GM19438 (cell line): ENCODE measurements around the gene KLHDC7B.
"Not testable (repeated sequence)": the region's sequence is repeated elsewhere in the genome, so short reads cannot be mapped to it uniquely, and the experiment has no call there.

ENCODE experiments used
- ATAC-seq: cut with Tn5 transposase; IDR thresholded peaks from one replicate; pipeline ENCODE4 v1.9.1; 2021; ENCODE audit warnings: low read depth; ENCODE audit not compliant: unreplicated experiment

The KLHDC7B gene

DNA sequence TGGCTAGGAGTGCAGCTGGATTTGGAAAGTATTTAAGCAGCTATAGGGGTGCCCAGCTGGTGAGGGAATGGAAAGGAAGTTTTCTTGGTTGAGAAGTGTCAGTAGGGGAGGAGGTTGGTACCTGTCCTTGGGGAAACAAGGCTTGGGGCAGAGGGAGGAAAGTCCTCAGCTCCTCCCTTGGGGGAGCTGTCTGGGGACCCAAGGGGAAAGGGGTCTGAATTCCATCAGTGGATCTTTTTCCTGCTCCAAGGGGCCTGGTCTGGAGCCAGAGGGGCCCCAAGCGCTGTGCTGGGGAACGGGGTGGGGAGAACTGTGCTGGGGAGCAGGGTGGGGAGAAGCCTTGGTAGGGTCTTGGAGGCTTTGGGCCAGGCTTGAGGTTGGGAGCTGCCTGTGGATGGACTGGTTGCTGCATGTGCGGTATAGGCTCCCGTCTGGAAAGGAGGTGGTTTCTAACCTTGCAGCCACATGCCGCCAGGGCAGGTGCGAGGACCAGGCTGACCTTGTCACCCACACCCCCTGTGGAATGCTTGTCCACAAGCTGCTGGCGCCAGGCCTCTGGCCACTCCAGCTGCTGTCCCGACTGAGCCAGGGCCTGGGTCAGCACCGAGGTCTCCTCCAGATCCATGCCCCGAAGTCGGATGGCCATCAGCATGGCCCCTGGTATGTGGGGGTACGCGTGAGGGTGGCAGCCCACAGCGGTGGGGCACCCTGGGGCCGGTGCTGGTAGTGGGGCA lies 16.9 kb upstream of the KLHDC7B start:
- ATAC-seq = no peak

DNA sequence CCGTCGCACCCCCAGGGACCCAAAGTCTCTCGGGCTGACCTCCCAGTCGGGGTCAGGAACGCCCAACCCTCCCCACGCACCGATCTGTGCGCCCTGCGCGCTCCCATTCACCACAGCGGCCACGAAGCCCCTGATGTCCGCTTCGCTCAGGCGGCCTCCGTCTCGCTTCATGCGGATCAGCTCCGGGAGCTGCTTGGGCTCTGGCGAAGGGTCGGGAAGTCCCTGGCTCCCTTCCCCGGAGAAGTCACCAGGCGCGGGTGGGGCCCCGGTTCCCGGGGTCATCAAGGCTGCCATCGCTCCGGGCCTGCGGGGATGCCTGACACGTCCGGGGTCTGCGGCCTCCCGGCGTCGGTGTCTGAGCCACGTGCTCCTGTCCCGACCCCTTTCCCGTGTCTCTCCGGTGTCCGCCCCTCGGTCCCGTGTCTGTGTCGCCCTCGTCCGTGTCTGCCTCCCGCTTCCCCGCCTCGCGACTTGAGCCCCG lies 16.2 kb upstream of the KLHDC7B start:
- ATAC-seq = no peak

DNA sequence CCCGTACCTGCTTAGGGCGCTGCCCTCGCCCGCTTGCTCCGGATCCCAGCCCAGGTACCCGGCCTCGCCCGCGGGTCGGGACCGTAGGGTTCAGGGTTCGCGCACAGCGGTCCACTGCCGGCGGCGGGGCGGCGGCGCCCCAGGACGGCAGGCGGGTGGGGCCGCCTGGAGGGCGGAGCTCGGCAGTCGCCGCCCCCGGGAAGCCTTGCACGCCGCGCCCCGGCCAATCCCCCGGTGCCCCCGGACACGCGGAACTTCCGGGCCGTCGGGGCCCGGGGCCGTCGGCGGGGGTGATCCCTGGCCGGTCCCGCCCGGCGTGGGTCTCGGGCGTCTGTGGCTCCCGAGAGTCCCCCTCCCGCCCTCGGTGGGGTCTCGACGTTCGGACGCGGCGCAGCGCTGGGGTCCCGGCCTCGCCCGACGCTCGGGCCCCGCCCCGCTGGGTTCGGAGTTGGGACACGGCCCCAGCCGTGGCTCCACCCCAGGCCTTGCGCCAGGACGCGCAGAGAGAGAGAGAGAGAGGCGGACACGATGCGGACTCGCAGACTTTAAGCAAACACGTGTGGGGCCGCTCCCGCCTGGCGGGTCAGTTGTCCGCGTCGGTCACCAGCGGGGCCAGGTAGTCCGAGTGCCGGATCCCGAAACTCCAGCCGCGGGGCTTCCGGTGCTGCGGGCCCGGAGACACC lies 15.7 kb upstream of the KLHDC7B start, which contains the start of gene TYMP:
TYMP (minus strand) TSS at position 116 of the 683 bp plus-strand sequence. CDS start 303 bp downstream, outside the sequence.
- ATAC-seq = no peak

DNA sequence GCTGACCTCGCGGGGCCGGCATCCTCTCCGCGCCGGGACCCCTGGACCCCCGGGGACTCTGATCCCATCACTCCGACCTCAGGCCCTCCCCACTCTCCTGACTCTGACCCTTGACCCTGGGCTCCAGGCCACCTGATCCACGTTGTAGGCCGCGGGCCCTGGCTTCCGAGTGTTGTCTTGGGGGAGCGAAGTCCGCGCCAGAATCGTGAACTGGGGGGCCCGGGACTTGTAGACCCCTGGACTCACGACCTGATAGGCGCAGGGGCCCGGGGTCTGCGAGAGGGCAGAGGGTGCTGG lies 15.2 kb upstream of the KLHDC7B start:
- ATAC-seq = no peak

DNA sequence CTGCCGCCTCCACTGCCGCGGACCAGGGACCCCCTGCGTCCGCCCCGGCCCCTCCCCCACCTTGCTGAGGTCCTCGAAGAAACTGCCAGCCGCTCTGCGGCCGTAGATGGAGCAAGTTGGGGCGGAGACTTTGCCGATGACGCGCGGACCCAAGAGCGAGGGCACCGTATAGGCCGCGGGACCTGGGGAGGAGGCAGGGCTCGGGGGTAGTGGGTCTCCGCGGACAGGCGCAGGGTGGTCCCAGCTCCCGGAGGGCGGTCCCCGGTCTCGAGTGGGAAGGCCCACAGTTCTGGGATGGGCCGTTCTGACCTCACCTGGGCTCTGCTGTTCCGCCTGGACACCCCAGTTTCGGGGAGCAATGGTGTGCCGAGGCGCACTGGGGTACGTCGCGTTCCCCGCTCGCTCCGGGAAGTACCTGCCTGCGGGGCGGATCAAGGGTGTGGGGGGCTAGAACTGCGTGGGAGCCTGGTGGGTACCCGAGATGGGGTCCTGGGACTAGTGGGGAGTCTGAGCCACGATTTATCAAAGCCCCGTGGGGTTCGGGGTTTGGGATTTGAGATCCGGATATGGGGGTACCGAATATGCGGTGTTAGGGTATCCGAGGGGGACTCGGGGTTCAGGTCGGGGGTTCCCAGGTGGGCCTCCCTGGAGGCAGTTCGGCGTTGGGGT lies 14.7 kb upstream of the KLHDC7B start:
- no peak for ATAC-seq

DNA sequence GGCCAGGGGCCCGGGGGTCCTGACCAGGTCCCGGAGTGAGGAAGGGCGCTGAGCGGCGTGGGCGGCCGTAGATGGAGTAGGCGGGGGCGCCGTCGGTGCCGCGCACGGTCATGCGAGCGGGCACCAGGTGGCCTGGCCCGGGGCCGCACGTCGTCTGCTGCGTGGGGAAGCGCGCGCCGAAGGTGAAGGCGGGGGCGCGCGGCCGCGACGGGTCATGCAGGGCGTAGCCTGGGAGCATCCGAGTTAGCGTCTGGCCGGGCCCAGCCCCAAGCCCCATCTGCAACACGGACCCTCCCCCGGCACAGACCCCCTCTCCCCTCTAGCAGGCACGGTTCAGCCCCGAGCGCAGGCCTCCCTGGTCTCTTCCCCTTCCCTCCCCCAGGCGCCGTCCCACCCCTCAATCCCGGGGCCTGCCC lies 14.1 kb upstream of the KLHDC7B start:
- ATAC-seq = no peak

DNA sequence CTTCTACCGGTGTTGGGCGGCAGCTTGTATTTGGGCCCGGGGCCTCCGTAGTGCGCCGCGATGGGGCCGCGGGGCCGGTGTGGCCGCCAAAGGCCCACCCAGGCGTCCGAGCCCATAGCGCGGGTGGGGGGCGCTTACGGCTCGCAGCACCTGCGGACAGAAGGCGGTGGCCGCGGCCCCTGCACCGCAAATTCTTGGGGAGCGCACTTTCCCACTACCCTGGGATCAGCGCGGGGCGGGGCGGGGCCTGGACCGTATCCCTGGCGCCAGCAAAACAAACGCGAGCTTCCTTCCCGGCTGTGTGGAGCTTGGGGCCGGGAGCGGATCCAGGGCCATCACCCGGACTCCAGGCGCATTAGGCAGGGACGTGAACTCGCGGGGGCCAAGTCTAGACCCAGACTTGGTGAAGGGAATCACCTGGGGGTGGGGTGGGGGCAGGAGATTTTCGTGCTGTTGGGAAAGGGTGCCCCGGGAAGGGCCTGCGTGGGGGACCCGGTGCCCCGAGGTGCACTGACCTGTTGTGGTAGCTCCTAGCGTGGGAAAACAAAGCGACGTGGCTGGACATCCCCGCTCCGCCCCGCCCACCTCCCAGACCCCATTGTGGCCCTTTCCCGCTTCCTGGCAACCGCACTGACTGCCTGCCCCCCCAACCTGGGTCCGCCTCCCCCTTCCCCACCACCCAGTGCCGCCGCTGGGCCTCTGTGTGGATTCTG lies 13.6 kb upstream of the KLHDC7B start:
- ATAC-seq = no peak

DNA sequence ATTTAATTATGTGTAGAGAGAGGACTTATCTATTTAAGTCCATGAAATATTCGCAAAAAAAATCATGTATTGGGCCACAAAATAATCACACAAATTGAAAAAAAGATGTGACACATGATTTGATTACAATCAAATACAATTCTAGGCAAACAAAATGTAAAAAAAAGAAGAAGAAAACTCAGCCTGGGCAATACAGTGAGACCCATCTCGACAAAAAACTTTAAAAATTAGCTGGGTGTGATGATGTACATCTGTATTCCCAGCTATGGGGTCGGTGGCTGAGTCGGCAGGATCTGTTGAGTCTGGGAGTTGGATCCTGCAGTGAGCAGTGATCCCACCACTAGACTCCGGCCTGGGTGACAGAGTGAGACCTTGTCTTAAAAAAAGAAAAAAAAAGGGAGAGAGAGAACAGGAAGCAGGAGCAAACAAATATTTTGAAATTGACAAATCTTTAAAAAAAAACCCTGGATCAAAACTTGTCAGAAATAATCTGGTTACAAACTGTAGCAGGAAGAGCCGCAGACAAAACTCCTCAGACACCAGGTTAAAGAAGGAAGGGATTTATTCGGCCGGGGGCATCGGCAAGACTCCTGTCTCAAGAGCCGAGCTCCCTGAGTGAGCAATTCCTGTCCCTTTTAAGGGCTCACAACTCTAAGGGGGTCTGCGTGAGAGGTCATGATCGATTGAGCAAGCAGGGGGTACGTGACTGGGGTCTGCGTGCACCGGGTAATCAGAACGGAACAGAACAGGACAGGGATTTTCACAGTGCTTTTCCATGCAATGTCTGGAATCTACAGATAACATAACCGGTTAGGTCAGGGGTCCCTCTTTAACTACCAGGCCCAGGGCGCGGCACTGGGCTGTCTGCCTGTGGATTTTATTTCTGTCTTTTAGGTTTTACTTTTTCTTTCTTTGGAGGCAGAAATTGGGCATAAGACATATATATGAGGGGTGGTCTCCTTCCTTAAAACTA lies 12.6 kb upstream of the KLHDC7B start:
- no peak for ATAC-seq

DNA sequence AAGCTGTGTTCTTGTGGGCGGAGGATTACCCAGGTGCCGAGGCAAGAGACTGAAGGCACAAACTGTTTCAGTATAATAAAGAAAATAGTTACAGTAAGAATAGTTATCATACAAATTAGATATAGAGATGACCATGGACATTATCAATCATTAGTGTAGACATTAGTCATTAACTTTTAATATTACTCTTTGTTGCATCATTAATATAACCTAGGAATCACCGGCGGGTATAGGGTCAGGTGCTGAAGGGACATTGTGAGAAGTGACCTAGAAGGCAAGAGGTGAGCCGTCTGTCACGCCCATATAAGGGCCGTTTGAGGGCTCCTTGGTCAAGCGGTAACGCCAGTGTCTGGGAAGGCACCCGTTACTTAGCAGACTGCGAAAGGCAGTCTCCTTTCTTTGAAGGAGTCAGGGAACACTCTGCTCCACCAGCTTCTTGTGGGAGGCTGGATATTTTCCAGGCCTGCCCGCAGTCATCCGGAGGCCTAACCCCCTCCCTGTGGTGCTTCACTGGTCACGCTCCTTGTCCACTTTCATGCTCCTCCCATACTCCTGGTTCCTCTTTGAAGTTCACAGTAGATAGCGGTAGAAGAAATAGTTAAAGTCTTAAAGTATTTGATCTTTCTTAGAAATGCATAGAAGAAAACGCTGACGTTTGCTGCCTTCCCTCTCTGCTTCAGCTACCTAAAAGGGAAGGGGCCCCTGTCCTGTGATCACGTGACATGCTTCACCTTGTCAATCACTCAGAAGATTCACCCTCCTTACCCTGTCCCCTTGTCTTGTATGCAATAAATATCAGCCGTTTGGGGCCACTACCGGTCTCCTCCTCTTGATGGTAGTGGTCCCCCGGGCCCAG lies 11.6 kb upstream of the KLHDC7B start:
- ATAC-seq = not testable (repeated sequence)

DNA sequence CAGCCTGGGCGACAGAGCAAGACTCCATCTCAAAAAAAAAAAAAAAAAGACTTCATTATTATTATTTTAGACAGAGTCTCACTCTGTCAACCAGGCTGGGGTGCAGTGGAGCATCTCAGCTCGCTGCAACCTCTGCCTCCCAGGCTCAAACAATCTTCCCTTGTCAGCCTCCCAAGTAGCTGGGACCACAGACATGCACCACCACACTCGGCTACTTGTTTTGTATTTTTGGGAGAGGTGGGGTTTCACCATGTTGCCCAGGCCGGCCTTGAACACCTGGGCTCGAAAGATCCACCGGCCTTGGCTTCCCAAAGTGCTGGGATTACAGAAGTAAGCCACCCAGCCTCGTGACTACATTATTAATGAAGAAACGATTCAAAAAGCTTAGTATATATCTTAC lies 10.6 kb upstream of the KLHDC7B start:
- ATAC-seq = no peak

DNA sequence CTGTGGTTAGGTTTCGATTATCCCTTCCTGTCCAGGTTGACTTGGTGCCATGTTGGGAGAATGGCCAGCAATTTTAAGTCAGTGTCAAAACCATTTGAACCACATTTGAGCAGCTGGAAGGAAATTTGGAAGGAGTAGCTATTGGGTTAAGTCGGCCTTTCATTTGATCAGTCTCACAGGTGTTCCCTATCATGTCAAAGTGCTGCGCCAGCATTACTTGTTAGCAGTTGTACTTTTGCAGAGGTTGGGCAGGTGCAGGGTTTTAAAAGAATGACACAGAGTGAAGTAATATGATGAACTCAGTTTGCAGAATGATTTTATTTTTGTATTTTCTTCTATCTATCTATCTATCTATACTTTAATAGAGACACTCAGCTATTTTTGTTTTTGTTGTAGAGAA lies 9.5 kb upstream of the KLHDC7B start:
- no peak for ATAC-seq

DNA sequence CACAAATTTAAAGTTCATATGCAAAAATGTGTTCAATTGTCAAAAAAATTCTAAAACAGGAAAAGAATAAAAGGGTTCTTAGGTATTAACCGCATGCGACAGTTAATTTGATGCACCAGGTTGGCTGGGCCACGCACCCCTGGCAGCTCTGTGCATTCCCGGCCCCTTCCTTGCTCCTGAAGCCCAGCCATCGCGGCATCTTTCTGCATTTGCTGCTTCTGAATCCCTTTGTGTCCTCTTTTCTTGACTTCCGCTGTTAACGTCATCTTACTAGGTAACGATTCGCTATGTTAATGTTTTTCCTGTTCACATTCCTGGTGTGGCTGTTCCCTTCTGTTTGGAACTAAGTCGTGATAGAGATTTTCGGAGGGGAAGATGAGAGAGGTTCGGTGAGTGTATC lies 7.9 kb upstream of the KLHDC7B start:
- ATAC-seq = no peak

DNA sequence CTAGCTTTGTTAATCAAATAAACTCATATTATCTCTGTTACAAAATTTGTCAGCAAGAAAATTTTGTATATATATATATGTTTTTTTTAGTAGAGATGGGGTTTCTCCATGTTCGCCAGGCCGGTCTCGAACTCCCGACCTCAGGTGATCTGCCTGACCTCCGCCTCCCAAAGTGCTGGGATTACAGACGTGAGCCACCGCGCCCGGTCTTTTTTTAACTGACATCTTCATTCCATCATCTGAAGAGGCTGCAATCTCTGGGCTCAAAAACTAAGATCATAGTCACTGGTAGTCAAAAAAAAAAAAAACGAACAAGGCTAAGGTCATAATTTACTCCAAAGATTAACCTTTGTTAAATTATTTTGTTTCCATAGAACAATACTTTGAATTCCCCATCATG lies 5.3 kb upstream of the KLHDC7B start:
- no peak for ATAC-seq

DNA sequence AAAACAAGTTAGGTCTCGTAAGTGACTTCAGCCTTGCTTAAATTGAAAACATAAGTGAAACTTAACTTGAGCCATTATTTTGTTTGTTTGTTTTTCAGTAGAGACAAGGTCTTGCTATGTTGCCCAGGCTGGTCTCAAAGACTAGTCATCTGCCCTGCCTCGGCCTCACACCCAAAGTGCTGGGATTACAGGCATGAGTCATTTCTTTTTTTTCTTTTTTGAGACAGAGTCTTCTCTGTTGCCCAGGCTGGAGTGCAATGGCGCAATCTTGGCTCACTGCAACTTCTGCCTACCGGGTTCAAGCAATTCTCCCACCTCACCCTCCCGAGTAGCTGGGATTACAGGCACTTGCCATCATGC lies 4.1 kb upstream of the KLHDC7B start:
- ATAC-seq = not testable (repeated sequence)

DNA sequence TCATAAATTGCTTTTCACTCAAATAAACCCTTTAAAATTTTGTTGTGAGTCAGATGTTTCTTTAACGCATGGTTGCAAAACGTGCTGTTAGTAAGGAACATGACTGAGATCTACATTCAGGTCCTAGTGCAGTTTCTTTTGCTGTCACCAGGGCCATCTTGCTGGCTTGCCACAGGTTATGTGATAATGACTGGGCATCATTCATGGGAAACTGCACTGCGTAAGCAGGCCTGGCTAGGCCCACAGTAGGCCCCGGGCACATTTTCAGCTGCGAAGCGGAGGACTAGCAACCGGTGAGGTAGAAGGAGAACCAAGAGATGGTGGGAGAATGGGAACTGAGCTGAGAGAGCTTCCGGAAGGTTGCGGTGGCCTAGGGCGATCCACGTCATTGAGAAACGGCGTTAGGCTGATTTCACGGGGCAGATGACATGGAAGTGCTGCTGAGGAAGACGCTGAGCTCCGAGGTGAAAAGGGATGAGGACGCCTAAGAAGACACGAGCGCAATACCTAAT lies 3.2 kb upstream of the KLHDC7B start:
- ATAC-seq = no peak

DNA sequence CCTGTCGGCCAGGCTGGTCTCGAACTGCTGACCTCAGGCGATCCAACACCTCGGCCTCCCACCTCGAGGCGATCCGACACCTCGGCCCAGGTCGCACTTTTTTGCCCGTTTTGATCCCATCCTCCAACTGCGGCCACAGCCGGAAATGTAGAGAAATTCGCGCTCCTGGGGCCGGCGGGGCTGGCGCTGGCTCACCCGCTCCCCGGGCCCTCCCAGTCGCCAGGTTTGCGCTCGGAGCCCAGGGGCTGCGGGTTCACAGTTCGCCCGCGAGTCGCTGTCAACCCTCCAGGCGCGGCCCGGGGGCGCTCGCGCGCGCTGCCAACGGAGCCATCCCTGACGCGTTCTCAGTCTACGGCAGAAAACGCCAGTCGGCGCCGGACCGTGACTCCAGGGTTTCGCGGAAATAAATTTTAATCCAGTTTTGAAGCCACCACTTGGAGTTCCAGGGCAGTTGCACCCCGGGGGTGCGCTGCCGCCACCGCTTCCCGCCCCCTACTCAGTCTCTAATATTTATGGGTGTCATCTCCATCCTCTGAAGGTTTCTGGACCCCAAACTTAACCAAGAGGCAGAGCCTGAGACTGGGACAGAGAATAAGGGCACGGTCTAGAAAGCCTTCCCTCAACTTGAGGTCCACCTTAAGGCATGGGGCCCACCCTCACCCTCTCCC lies 1.5 kb upstream of the KLHDC7B start:
- no peak for ATAC-seq

DNA sequence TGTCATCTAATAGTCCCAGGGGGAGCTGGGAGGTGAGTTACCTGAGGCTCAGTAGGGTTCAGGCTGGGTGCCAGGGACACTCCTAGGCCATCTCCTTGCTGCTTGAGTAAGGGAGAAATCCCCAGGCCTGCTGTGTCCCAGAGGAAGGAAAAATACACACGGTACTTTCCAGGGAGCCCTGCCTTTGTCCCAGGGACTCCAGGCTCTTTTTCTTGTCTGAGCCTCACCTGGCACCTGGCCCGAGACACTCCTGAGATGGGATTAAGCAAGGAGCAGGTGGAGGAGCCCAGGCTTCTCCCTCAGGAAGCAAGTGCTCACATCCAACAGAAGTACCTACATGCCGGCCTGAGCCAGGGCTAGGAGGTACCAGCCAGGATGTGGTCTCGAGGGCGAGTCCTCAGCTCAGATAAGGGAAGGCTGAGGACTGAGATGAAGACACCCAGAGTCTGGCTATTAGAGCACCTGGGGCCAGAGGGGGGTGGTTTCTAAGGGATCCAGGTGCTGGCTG lies 899 bp upstream of the KLHDC7B start:
- no peak for ATAC-seq
